H1 (cell line): ENCODE results near the gene ZNF575. TPM values are rescaled to one million over a fixed set of nuclear protein-coding genes. Genes with fewer than 3 reads are reported as not detected.

Source experiments
- CTCF ChIA-PET: fragments of 300-600 bp; sonication (Branson Sonifier 250); formaldehyde crosslinking; loops from one replicate; lab custom pipeline; 2021; ENCODE audit not compliant: partially characterized antibody; lab: Charles Lee
- POLR2A ChIA-PET: fragments of 300-600 bp; sonication (Branson Sonifier 250); formaldehyde crosslinking; loops from one replicate; lab custom pipeline; 2021; ENCODE audit warnings: inconsistent platforms; ENCODE audit not compliant: partially characterized antibody; lab: Charles Lee
- DNase-seq, 2 experiments: peaks; one replicate each; pipeline versions ENCODE4 v3.0.0 to v3.0.0-alpha.2; 2010 to 2022; ENCODE audit warnings: low spot score in 2 of 2, low read depth in 1 of 2, mixed read lengths in 1 of 2
- FAIRE-seq: peaks from 2 replicates; lab custom pipeline; 2011; peaks lifted over from hg19 to GRCh38; lab: Jason Lieb, UNC
- H2AFZ ChIP-seq: 2 replicates; pipeline ENCODE4 v1.8.1; 2012; ENCODE audit warnings: low read length, inconsistent platforms
- H2AK5ac ChIP-seq: 2 replicates; pipeline ENCODE4 v1.6.1; 2013; ENCODE audit warnings: low read depth, low read length
- H2BK120ac ChIP-seq: replicated peaks from 2 replicates; pipeline ENCODE3; 2013; ENCODE audit warnings: low read depth, low read length, inconsistent platforms
- H2BK12ac ChIP-seq: 2 replicates; pipeline ENCODE4 v1.6.1; 2013; ENCODE audit warnings: low read depth, low read length
- H2BK15ac ChIP-seq: 2 replicates; pipeline ENCODE4 v1.6.1; 2013; ENCODE audit warnings: low read length
- H2BK20ac ChIP-seq: 2 replicates; pipeline ENCODE4 v1.6.1; 2013; ENCODE audit warnings: low read length
- H2BK5ac ChIP-seq: 2 replicates; pipeline ENCODE4 v1.6.1; 2013; ENCODE audit warnings: low read depth, low read length
- H3K14ac ChIP-seq: 2 replicates; pipeline ENCODE4 v1.6.1; 2013; ENCODE audit warnings: inconsistent platforms; ENCODE audit not compliant: insufficient read length
- H3K18ac ChIP-seq: 2 replicates; pipeline ENCODE4 v1.6.1; 2013; ENCODE audit warnings: low read length; ENCODE audit errors: extremely low read depth
- H3K23ac ChIP-seq: 2 replicates; pipeline ENCODE4 v1.6.1; 2013; ENCODE audit warnings: inconsistent platforms; ENCODE audit not compliant: insufficient read length
- H3K23me2 ChIP-seq: 2 replicates; pipeline ENCODE4 v1.6.1; 2013; ENCODE audit warnings: low read depth, low read length
- H3K27ac ChIP-seq: 2 replicates; pipeline ENCODE4 v1.6.1; 2011; ENCODE audit warnings: low read depth, low read length, inconsistent platforms
- H3K27me3 ChIP-seq, 4 experiments: replicated peaks in 1 of 4; 1 replicate in 1 of 4; 2 replicates in 3 of 4; pipeline versions ENCODE4 v1.6.1 to v1.8.1; 2011 to 2013; ENCODE audit warnings: low read length in 3 of 4, mild to moderate bottlenecking in 3 of 4, inconsistent platforms in 2 of 4, mixed read lengths in 2 of 4, moderate library complexity in 1 of 4; ENCODE audit not compliant: control insufficient read depth in 3 of 4, insufficient read depth in 3 of 4; ENCODE audit errors: extremely low read depth in 1 of 4
- H3K36me3 ChIP-seq, 4 experiments: 2 replicates each; pipeline versions ENCODE4 v1.6.1 to v1.8.1; 2011 to 2013; ENCODE audit warnings: mild to moderate bottlenecking in 4 of 4, low read length in 3 of 4, moderate library complexity in 2 of 4, control low read depth in 1 of 4, inconsistent platforms in 1 of 4; ENCODE audit not compliant: insufficient read depth in 4 of 4, control insufficient read depth in 2 of 4
- H3K4ac ChIP-seq: replicated peaks from 2 replicates; pipeline ENCODE3; 2013; ENCODE audit warnings: low read length, low read depth, mixed read lengths, inconsistent platforms; ENCODE audit not compliant: insufficient read length
- H3K4me1 ChIP-seq, 4 experiments: replicated peaks in 1 of 4; 1 replicate in 1 of 4; 2 replicates in 3 of 4; pipeline versions ENCODE4 v1.6.1 to v1.8.1; 2011 to 2013; ENCODE audit warnings: low read length in 3 of 4, inconsistent platforms in 2 of 4, mixed read lengths in 1 of 4; ENCODE audit not compliant: insufficient read depth in 4 of 4, control insufficient read depth in 3 of 4
- H3K4me2 ChIP-seq, 2 experiments: 2 replicates each; pipeline versions ENCODE4 v1.6.1 to v1.8.1; 2011 to 2013; ENCODE audit warnings: low read depth in 2 of 2, low read length in 2 of 2, control low read depth in 1 of 2, inconsistent platforms in 1 of 2, mild to moderate bottlenecking in 1 of 2; ENCODE audit not compliant: insufficient read depth in 1 of 2
- H3K4me3 ChIP-seq, 4 experiments: fragments of 200-600, 300-600 bp in 1 of 4; sonication (generic), shearing (Covaris generic), sonication (Bioruptor Twin) in 1 of 4; 2 replicates each; pipeline versions ENCODE4 v1.5.1 to v1.8.1; 2011 to 2016; ENCODE audit warnings: low read length in 4 of 4, low read depth in 3 of 4, control low read depth in 2 of 4, inconsistent platforms in 2 of 4, mild to moderate bottlenecking in 2 of 4, mixed read lengths in 1 of 4, moderate library complexity in 1 of 4; ENCODE audit not compliant: insufficient read depth in 2 of 4; ENCODE audit errors: extremely low read depth in 1 of 4
- H3K56ac ChIP-seq: replicated peaks from 2 replicates; pipeline ENCODE3; 2013; ENCODE audit warnings: low read depth, mild to moderate bottlenecking, mixed read lengths, low read length, inconsistent platforms; ENCODE audit not compliant: insufficient read length
- H3K79me1 ChIP-seq: 2 replicates; pipeline ENCODE4 v1.6.1; 2013; ENCODE audit warnings: low read depth, low read length, control low read depth
- H3K79me2 ChIP-seq, 2 experiments: 2 replicates each; pipeline versions ENCODE4 v1.6.1 to v1.8.1; 2012 to 2013; ENCODE audit warnings: low read length in 2 of 2, mild to moderate bottlenecking in 2 of 2, inconsistent platforms in 1 of 2; ENCODE audit not compliant: insufficient read depth in 2 of 2, control insufficient read depth in 1 of 2
- H3K9ac ChIP-seq, 4 experiments: replicated peaks in 1 of 4; 1 replicate in 1 of 4; 2 replicates in 3 of 4; pipeline versions ENCODE4 v1.6.1 to v1.8.1; 2011 to 2013; ENCODE audit warnings: low read depth in 3 of 4, low read length in 3 of 4, control low read depth in 2 of 4, mild to moderate bottlenecking in 2 of 4, moderate library complexity in 2 of 4, inconsistent platforms in 1 of 4; ENCODE audit errors: extremely low read depth in 1 of 4
- H3K9me3 ChIP-seq, 2 experiments: 2 replicates each; pipeline versions ENCODE4 v1.6.1 to v1.8.1; 2012 to 2013; ENCODE audit warnings: mild to moderate bottlenecking in 2 of 2, moderate library complexity in 2 of 2, control low read depth in 1 of 2, inconsistent platforms in 1 of 2, low read depth in 1 of 2, low read length in 1 of 2, mixed read lengths in 1 of 2; ENCODE audit not compliant: insufficient read depth in 2 of 2
- H4K20me1 ChIP-seq, 2 experiments: replicated peaks in 1 of 2; 2 replicates each; pipeline versions ENCODE3 to v1.8.1; 2011 to 2013; ENCODE audit warnings: inconsistent platforms in 2 of 2, low read length in 2 of 2, mild to moderate bottlenecking in 1 of 2; ENCODE audit not compliant: insufficient read depth in 2 of 2, control insufficient read depth in 1 of 2
- H4K5ac ChIP-seq: 2 replicates; pipeline ENCODE4 v1.6.1; 2013; ENCODE audit warnings: low read length, low read depth, mixed read lengths, inconsistent platforms; ENCODE audit not compliant: insufficient read length
- H4K8ac ChIP-seq: 2 replicates; pipeline ENCODE4 v1.8.0; 2013; ENCODE audit warnings: mild to moderate bottlenecking, moderate library complexity, low read length, inconsistent platforms; ENCODE audit not compliant: insufficient read depth; ENCODE audit errors: extremely low read depth
- H4K91ac ChIP-seq: replicated peaks from 2 replicates; pipeline ENCODE3; 2013; ENCODE audit warnings: low read length, mixed read lengths, inconsistent platforms; ENCODE audit not compliant: insufficient read length
- CBX8 ChIP-seq: fragments of 300-800, 300-1000 bp; sonication (generic); IDR thresholded peaks from 2 replicates; pipeline ENCODE4 v1.7.1; 2016; ENCODE audit warnings: low read depth, low read length, borderline replicate concordance
- CREB1 ChIP-seq: IDR thresholded peaks from 2 replicates; pipeline ENCODE4 v1.6.1; 2012; ENCODE audit warnings: inconsistent platforms
- HDAC2 ChIP-seq, 2 experiments: fragments of 300-600 bp in 1 of 2; sonication (generic) in 1 of 2; IDR thresholded peaks; 2 replicates each; pipeline ENCODE4 v1.6.1; 2011 to 2012; ENCODE audit warnings: low read depth in 2 of 2, low read length in 2 of 2, mild to moderate bottlenecking in 2 of 2, moderate library complexity in 2 of 2, borderline replicate concordance in 1 of 2, inconsistent platforms in 1 of 2
- NRF1 ChIP-seq: IDR thresholded peaks from 2 replicates; pipeline ENCODE4 v1.6.1; 2011; ENCODE audit warnings: mild to moderate bottlenecking, low read depth, low read length, improper control_type of control experiment
- RFX5 ChIP-seq: IDR thresholded peaks from 2 replicates; pipeline ENCODE4 v1.6.1; 2011; ENCODE audit warnings: low read depth, low read length, improper control_type of control experiment, borderline replicate concordance
- WGBS, 2 experiments: shearing (Covaris generic) in 1 of 2; methylation state at CpG; one replicate each; pipeline versions ENCODE4 v1.1.6 to v1.1.7; 2013 to 2015; ENCODE audit warnings: low lambda C conversion rate in 2 of 2, mixed read lengths in 2 of 2, inconsistent platforms in 1 of 2, low coverage in 1 of 2, missing lambda C conversion rate in 1 of 2; ENCODE audit not compliant: insufficient replicate concordance in 2 of 2, insufficient coverage in 1 of 2, insufficient read length in 1 of 2; ENCODE audit errors: extremely low coverage in 1 of 2, missing lambda C conversion rate in 1 of 2; 5-methylcytosine and 5-hydroxymethylcytosine counted together
- polyA plus RNA-seq, 7 experiments: library from polyadenylated mRNA; depleted of rRNA in 3 of 7; stranded (reverse) in 5 of 7; unstranded in 2 of 7; fragments of >200 nt in 5 of 7; fragments of 200-250 nt in 2 of 7; gene quantifications; 1 replicate in 5 of 7; 2 replicates in 1 of 7; 4 replicates in 1 of 7; pipeline versions ENCODE4 v1.2.1 to v1.2.3, GENCODE V29; 2011 to 2013; ENCODE audit warnings: missing spikeins in 2 of 7, mixed read lengths in 2 of 7
- total RNA-seq: library from RNA; stranded (reverse); fragmentation: NEBNext Ultra II Directional; extraction: Animal tissue kit (Norgen Biotek cat#: 25700); gene quantifications from 2 replicates; pipeline ENCODE4 v1.2.1, GENCODE V29; 2021

ZNF575 gene
- total and polyA plus RNA-seq, 2 of the 8 experiments (the other 6 are each of a cell fraction or from before 2014, with no cell fraction given) = 0.05 TPM; not detected in 1

DNA sequence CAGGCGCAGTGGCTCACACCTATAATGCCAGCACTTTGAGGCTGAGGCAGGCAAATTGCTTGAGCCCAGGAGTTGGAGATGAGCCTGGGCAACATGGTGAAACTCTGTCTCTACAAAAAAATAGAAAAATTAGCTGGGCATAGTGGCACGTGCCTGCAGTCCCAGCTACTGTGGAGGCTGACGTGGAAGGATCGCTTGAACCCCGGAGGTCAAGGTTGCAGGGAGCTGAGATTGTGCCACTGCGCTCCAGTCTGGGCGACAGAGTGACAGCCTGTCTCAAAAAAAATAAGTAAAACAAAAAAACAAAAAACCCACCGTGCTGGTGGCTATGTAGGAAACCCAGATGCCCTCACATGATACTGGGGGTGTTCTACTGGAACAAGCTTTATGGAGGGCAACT lies 44.8 kb upstream of the ZNF575 start:
- Histone ChIP-seq H3K23ac (no peak overlapping the region), H3K27me3 (no peaks in the 10 kb centered on the region), H2BK120ac (no peak overlapping the region), H3K4ac (no peak overlapping the region), H3K56ac (no peak overlapping the region), H4K5ac (no peak overlapping the region), H2BK20ac (no peak overlapping the region), H2BK12ac (no peak overlapping the region), H3K4me2 (no peak overlapping the region), H4K8ac (no peak overlapping the region), H3K14ac (no peak overlapping the region), H3K9me3 (no peaks in the 10 kb centered on the region), H2BK15ac (no peak overlapping the region), H3K23me2 (no peaks in the 10 kb centered on the region; the same call in 1 of the 2 replicates), H3K4me1 (no peaks in the 10 kb centered on the region), H3K4me3 (no peak overlapping the region), H3K18ac (no peak overlapping the region), H4K20me1 (no peaks in the 10 kb centered on the region), H3K79me2 (no peaks in the 10 kb centered on the region), H4K91ac (no peak overlapping the region), H3K36me3 (no peaks in the 10 kb centered on the region), H2AFZ (no peak overlapping the region), H2AK5ac (no peak overlapping the region), H3K9ac (no peak overlapping the region), H2BK5ac (no peak overlapping the region), H3K27ac (no peak overlapping the region), H3K79me1 (no peaks in the 10 kb centered on the region)
- FAIRE-seq = no peak
- WGBS, 2 experiments = 93% methylated on average over 8 of the region's 8 CpGs; no CpG with 5 or more reads in 1 of the 2 experiments
- TF ChIP-seq CBX8 (no peak), HDAC2 (IDR thresholded peaks at IDR 0.05; ENCODE audit: borderline replicate concordance in 1 of 2, low read depth in 2 of 2, low read length in 2 of 2) (no peak), NRF1 (no peak), CREB1 (no peak), RFX5 (no peak)
- ChIA-PET POLR2A (interaction anchor here (0.8 to 1.3 kb wide), 4 partner anchors 10 to 28 kb away, joined by 3 to 7 read pairs (median 4); partner anchors contain the start of gene PHLDB3), CTCF (interaction anchor here (0.8 kb wide), 1 partner anchor 16 kb away, joined by 3 read pairs; no protein-coding TSS in a partner anchor)
- no peak for DNase-seq
